AG09309 (cell line): ENCODE measurements around the gene TPM2.

Experiments used
- DNase-seq: peaks from one replicate; pipeline ENCODE4 v3.0.0-alpha.2; 2010; ENCODE audit warnings: low read depth
- H3K4me3 ChIP-seq: 2 replicates; pipeline ENCODE4 v1.5.1; 2011; ENCODE audit warnings: mild to moderate bottlenecking, low read depth, low read length, moderate library complexity; ENCODE audit not compliant: control insufficient read depth
- TF ChIP-seq, protein P1 (sequence below): IDR thresholded peaks from 2 replicates; pipeline ENCODE4 v1.5.1; 2011; ENCODE audit warnings: mild to moderate bottlenecking, low read depth, low read length, inconsistent platforms; ENCODE audit not compliant: insufficient read depth, control insufficient read depth; ENCODE audit errors: missing control alignments

The TPM2 gene

GRCh38 chr9:35684921-35685320 lies 4.8 kb downstream of the TPM2 start:
- TF ChIP-seq, protein P1, sequence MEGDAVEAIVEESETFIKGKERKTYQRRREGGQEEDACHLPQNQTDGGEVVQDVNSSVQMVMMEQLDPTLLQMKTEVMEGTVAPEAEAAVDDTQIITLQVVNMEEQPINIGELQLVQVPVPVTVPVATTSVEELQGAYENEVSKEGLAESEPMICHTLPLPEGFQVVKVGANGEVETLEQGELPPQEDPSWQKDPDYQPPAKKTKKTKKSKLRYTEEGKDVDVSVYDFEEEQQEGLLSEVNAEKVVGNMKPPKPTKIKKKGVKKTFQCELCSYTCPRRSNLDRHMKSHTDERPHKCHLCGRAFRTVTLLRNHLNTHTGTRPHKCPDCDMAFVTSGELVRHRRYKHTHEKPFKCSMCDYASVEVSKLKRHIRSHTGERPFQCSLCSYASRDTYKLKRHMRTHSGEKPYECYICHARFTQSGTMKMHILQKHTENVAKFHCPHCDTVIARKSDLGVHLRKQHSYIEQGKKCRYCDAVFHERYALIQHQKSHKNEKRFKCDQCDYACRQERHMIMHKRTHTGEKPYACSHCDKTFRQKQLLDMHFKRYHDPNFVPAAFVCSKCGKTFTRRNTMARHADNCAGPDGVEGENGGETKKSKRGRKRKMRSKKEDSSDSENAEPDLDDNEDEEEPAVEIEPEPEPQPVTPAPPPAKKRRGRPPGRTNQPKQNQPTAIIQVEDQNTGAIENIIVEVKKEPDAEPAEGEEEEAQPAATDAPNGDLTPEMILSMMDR: no peak
- DNase-seq: no peak
- H3K4me3 ChIP-seq: no peak overlapping the region

- DNase-seq: no peak
- TF ChIP-seq, protein P1: no peak
- no peak overlapping the region for H3K4me3 ChIP-seq
These were observed 6.4 kb downstream of the TPM2 start for GRCh38 chr9:35683323-35683722.

GRCh38 chr9:35682520-35683315 lies 7.0 kb downstream of the TPM2 start:
- no peak overlapping the region for H3K4me3 ChIP-seq
- no peak for DNase-seq
- TF ChIP-seq, protein P1: no peak

DNA sequence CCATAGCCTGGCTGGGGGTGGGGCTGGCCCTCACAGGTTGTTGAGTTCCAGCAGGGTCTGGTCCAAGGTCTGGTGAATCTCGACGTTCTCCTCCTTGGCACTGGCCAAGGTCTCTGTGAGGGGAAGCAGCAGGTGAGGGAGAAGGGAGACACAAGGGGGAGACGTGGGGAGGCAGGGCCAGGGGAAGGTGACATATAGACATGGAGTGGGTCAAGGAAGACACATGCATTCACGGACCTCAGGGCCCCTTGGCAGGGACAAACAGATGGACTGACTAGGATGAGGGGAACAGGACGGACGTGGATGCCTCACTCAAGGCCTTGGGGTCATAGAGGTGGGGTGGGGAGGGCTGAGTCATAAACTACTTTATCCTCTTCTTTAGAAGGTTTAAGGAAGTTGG lies 7.7 kb downstream of the TPM2 start:
- TF ChIP-seq, protein P1: no peak
- no peak for DNase-seq
- H3K4me3 ChIP-seq: no peak overlapping the region

DNA sequence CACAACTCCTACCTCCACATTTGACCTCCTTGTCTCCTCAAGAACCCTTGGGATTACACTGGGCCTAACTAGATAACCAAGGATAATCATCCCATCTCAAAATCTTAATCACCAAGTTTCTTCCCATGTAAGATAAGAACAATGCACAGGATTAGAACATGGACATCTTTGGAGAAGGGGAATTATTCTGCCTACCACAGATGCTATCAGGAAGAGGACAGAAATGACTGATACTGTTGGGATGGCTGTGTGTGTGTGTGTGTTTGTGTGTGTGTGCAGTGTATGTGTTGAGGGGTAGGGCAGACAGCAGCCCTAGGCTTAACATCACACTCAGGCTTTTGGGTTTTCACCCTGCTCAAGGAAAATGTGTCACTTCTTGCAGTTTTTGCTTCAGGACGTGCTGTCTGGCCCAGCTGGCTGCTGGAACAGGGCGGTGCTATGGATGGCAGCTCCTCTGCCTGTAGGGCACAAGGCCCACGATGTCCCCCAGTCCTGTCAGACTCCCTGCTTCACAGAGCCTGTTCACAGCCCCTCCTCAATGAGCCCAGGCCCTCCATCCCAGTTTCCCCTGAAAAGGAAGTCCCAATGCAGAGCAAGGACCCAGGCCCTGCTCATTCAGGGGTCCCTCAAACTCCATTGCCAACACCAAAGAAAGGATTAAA lies 8.3 kb downstream of the TPM2 start:
- TF ChIP-seq, protein P1: no peak
- no peak overlapping the region for H3K4me3 ChIP-seq
- no peak for DNase-seq

DNA sequence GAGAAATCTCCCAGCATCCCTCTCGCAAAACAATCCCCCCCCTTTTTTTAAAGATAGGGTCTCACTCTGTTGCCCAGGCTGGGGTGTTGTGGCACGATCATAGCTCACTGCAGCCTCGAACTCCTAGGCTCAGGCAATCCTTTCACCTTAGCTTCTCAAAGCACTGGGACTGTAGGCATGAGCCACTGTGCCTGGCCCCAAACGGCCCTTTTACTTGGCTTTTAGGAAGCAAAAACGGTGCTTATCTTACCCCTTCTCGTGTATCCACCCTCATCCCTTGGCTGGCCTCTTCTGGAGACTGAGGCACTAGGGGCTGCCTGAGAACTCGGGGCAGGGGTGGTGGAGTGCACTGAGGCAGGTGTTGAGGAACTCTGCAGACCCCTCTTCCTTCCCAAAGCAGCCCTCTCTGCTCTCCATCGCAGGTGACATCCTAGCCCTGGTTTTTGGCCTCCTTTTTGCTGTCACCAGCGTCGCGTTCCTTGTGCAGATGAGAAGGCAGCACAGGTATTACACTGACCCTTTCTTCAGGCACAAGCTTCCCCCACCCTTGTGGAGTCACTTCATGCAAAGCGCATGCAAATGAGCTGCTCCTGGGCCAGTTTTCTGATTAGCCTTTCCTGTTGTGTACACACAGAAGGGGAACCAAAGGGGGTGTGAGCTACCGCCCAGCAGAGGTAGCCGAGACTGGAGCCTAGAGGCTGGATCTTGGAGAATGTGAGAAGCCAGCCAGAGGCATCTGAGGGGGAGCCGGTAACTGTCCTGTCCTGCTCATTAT lies 9.2 kb downstream of the TPM2 start:
- DNase-seq: no peak
- H3K4me3 ChIP-seq: no peak overlapping the region
- TF ChIP-seq, protein P1: no peak
